NCI-H187 (cell line): ENCODE data around the gene TLL2.

Experiments
- DNase-seq, 2 experiments: peaks; one replicate each; lab custom pipeline; 2025; lab: John Stamatoyannopoulos, UW

The TLL2 gene

DNA sequence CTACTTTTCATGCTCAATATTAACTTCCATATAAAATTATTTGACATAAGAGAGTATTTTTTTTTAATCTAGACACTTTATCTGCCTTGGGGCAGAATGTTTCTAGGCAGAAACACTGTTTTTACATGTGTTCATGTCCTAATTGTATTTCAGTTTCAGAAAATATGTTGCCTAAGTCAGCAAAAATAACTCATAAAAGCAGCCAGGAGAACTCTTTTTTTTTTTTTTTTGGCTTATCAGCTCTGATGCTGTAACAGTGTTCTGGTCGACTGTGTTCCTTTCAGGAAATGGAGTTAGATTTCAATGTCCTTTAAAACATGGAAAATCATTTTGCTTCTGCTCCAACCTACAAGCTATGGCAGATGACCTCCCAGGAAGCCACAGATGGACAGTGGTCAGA lies 91.7 kb downstream of the TLL2 start:
- no peak for DNase-seq

DNA sequence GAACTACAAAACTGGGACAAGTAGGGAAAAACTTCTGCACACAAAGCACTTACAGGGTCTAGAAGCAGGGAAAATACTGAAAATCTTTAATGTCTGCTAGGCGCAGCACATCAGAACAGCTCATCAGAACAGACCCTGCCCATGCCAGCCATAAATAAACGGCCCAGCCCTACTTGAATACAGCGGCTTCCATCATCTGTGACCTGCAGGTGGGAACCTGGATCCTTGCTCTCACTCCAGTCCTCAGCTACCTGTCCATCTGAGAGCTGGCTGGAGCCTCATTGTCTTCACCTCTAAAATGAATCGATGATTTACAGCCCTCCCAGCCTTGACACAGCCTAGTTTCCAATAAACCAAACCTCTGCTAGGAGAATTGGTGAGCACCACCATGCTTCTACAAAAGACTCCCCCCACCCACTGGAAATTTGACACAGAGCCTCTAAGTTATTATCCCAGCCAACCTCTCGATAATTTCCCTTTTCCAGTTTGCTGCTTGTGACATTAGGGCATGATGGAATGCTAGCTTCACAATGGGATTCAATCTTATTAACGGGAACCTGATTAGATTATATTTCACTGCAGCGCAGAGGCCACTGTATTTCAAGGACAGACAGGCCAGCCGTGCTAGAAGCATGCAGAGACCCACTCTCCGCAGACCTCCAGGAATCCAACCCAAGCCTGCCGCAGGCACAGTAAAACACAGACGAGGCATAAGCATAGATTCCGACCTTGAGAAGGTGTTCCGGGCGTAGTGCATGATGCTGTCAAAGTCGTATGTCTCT lies 93.3 kb downstream of the TLL2 start:
- no peak for DNase-seq

DNA sequence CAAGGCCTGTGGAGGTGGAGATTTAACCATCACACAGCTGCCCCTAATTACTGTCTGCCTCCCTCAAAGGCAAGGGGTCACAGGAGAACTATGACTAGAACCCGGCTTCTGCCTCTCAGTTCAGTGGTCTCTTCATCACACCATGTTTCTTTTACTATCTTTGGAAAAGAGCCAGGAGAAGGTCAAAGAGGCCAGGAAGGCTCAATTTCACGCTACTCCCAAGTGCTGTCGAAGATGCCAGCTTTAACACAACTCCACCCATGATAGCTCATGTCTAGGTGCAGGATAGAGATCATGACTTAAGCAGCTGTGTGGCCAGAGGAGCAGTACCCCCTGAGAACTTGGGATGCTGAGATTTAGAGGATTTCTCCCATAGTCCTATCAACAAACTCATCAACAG lies 94.4 kb downstream of the TLL2 start:
- no peak for DNase-seq

DNA sequence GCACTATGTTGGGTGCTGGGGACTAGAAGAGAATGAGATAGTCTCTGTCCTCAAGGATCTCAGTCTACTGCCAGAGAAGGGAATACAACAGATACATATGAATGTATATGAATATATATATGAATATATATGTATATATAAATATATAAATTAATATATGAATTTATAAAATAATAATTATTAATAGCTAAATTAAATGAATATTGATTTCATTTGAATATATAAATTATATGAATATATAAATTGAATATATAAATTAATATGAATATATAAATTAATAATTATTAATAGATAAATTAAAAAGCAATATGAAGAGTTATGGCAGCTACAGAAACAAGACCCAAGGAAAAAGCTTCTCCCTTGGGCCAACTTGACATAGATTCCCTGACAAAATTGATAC lies 95.1 kb downstream of the TLL2 start:
- DNase-seq: no peak

DNA sequence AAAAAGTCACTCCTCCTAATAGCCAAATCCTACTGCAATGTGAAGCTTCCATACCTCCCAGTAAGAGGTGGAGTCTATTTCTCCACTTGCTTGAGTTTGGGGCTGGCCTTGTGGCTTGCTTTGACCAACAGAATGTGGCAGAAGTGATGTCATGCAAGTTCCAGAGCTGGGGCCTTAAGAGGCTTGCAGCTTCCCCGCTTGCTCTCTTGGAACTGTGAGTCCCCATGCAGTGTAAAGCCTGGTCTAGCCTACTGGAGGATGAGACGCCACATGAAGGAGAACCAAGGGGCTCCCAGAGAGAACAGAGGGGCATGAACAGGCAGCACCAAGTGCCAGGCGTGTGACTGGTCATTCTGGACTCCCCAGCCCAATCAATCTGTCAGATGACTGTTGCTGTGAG lies 96.3 kb downstream of the TLL2 start:
- DNase-seq: no peak

DNA sequence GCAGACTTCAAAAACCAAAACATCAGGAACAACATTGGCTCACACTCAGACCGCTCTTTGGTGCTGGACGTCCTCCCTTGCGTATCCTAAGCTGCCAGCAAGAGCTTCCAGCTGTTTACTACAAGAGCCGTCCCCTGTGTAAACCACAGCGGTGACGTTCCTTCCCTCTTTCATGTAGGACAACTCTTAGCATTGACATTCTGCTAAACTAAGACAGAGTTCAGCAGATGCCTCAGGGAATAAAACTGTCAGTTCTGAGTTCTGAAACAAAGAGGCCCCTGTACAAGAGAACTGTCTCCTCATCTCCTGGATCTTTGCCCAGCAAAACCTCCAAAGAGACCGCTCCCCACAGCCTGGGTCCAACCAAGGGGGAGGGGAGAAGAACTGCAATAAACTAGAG lies 97.1 kb downstream of the TLL2 start:
- DNase-seq: no peak

DNA sequence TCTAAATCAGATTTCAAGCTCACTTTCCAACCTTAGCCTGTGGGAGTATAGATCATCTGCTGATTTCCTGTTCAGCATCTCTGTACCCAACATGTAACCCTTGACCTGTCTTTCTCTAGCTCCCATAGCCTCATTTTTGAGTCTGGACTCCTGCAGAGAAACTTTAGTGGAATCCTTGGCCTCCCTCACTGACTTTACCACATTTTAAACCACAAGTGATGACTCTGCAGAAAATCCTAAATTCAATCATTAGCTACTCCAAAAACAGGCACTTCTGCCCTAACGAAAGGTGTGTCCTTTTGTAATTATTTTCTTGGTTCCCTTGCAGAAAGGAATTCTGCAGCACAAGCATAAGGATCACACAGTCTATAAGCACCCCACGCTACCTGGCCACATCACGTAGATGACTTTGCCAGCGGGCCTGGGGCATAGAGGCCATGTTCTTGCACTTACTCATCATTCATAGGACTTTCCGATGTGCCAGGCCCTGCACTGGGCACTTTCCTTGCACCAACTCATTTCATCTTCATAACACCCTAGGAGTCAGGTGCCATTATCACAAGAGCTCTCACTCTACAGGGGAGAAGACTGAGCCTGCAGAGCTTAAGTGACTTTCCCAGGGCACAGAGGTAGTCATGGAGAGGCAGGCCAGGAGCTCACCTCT lies 97.7 kb downstream of the TLL2 start:
- DNase-seq: no peak

DNA sequence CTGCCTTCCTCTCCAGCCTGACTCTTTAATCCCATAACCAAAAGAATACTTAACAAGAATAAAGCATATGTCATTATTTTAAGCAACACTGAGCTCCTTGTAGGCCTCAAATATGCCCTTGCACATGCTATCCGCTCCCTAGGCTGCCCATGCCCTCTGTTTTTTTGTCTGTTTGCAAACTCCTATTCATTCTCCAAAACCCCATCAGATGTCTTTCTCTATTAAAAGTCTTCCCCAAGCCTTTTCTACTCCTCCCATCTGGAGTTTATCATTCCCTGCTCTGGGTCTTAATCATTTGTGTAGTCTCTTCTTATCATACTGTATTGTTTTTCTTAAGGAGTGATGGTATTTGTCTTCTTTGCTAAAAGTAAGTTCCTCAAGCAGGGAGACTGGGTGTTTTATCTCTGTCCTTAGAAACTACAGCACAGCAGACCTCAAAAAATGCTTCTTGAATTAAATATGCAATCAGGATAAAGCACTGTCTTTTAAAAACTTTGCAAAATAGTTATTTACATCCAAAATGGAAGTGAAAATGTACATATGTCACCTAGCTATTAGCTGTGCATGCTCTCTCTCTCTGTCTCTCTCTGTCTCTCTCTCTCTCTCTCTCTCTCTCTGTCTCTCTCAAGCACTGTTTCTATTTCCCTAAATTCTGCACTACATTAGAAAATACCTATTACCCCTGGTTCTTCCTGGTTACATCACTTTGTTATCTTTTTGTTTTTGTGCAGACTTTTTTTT lies 98.4 kb downstream of the TLL2 start:
- DNase-seq: no peak

DNA sequence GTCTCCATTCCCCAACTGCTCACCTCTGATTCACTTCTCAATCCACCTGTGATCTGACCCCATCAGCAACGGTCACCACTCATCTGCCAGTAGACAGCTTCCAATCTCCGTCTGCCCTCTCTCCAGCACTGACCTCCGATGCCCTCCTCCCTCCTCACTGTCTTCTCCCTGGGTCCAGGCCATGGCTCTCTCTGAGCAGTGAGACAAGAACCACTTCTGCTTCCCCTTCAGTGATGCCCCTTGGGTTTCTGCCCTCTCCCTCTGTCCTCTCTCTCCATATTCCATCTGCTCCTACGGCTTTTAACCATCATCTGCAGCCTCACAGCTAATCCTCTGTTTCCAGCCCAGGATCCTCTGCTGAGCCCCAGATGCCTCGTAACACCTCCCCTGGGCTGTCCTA lies 99.4 kb downstream of the TLL2 start:
- DNase-seq: no peak

DNA sequence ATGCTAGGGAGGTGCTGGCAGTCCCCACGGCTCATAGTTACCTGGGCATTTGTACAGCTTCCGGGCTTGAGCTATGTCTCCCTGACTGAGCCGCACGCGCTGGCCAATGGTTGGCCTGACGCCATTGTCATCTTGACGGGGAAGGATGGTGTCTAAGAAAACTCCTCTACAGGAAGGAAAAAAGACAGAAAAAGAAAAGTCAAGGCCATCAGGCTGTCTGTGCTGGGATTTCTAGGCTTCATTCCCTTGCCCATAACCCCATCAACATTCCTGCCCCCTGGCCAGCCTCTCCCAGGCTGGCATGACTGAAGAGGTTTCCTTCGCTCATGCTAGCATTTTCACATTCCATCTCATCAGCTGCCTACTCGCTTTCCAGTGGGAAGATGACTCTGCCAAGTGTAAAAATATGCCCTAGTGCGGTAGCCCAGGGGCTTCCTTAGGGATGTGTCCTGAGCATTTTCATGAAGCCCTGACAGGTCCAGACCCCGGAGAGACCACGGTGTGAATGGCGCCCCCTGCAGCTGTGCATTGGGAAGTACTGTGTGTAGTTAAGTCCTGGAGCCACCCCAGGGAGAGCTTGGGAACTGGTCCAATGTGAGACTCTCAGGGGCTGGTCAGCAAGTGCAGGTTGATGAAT lies 100.5 kb downstream of the TLL2 start:
- DNase-seq: no peak

DNA sequence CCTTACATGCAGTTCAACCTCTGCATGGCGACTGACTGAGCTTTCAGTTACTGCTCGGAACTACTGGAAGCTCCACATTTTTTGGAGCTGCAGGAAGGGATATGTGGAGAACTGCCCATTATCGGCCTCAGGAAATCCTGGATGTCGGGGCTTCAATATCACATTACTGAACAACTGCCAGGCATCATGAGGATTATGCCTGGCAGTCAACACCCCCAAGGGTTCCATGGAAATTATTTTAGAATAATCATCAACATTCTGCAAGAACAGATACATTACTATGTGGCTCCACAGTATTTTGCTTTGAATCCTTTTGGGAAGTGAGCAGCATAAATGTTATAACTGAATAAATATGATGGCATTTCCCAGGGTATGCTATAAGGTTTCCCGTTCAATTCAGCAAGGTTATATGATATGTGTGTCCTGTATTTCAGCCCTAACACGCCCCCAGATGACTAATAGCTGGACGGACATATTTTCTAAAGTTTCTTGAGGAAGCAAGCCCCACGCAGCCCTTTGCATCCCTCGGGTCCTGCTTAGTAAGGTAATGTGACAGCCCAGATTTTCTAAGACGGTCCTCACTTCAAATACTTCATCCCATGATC lies 101.9 kb downstream of the TLL2 start:
- no peak for DNase-seq

DNA sequence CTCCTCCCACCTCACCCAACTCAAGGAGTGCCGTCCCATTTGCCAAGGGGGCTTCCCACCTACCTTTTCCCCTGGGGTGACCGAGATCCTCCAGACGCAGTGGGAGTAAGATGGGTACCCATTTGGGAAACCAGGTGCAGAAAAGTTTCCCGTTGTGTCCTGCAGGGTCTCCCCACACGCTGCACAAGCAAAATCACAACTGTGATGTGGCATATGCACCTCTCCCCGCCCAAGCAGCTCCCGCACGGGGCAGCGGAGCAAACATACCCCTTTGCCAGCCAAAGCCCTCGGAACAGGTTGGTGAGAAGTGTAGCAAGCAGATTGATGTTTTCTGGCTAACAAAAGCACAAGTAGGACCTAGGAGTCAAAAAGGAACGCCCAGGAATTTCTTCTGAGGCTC lies 103.4 kb downstream of the TLL2 start:
- DNase-seq: no peak

DNA sequence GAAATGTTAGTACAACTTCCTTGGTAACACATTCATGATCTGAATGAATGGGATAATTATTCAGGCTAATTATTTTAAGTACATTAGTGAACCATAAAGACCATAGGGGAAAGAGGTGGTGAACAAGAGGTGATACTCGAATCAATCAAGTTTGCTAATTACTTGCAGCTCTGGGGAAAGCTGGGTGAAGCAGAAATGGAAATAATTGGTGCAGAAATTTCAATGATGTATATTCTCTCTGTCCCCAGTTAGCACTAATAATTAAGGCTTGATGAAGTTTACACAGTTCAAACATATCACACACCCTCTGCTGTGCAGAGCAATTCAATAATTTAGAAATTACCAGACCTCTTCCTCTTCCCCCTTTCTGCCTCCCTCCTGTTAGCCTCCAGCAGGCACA lies 105.5 kb downstream of the TLL2 start:
- DNase-seq: no peak

DNA sequence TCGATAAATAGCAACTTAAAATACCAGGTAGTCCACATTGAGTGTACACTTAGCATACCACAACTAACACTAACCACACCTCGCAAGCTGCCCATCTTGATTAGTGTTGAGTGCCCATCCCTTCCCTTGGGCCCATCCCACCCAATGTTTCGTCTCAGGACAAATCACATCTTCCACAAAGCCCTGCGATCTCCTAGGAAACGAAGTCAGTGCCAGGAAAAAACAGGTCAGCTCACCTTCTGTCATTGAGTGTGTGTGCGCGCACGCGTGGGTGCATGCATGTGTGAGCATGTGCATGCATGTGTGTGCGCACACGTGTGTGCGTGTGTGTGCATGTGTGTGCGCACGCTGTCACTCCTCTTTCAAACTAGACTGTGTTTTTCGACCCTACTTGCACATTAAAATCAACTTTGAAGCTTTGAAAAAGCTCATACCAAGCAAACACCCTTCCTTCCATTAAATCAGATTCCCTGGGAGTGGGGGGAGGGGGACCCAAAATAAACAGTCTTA lies 106.1 kb downstream of the TLL2 start:
- DNase-seq: no peak

DNA sequence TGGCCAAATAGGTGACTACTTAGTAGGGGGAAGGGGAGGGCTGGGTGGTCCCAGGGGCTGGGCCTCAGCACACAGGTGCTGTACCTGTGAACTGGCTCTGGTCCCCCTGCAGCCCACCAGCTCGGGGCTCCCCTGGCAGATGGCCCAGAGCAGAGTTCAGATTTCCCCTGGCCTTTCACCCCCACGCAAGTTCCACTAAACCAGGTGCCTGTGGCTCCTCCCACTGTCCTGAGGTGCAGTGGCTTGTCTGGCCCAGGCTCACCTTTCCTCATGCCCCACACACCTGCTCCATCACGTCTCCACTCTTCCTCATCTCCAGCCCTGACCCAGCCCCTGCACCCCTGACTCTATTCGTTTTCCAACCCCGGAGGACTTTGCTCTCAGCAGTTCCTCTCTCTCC lies 107.6 kb downstream of the TLL2 start:
- DNase-seq: no peak

DNA sequence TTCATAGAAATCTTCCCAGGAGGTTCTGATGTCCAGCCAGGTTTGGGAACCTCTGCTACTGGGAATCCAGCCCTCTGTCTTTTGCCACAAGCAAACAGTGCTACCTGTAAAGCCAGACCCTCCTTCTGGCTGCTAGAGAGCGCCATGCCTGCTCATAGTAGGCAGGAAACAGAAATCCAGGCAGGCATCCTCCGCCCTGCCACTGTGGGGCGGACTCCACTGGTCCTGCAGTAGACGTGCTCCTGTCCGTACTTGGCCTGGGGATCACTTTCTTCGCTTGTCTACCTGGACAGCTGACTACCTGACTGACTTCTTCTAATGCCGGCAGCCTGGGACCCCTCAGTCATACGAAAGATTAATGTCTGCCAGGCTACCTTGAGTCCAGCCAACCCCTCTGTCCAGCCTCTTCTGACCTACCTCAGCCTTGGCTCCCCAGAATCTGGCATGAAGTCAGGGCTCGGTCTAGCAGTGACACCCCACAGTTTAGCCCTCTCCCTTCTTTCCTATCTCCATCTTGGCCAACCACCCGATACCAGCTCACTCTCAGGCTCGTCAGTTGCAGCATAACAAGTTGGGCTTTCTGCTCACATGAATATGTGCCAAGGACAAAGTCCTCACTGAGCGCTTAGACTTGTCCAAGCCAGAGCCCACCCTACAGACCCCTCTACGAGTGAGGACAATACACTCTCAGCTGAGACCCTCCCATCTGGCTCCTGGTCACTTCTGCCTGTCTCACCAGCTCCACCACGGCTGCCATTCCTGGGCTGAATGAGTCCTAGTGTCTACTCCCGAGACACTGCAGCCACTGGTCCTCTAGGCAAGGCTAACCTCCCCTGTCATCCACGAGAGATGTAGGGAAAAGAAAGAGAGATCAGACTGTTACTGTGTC lies 111.1 kb downstream of the TLL2 start:
- no peak for DNase-seq

DNA sequence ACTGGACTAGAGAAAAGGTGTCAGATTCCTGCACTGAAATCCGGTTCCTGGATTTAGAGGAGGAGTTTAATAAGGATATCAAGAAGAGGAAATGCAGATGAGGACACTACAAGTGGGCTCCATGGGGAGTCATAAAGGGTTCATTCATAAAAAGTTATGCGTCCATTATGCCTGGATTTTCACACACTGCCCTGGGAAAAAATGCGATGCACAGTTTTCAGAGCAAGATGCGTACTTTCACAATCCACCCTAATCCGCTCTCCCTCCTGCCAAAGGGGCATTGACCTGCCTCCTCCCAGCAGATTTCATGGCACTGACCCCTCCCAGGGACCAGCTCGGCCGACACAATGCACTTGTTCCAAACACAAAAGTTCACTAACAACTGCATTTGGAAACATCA lies 112.7 kb downstream of the TLL2 start:
- DNase-seq: no peak

DNA sequence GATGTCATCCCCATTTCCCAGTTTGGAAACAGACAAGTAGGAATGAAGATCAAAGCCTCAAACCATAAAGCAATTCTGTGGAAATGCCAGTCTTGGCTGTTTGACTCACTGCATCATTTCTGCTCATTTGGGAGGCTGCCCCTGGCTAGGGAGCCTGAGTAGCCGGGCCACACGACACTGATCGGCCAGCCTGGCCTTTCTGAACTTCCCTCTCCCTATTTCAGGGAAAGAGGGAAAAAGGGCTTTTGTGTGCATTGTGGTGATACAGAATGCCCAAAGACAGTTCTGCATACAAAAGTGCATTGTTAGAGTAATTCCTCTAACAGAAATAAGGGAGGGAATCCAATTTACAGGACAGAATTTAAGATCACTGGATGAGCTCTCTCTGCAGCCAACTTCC lies 113.3 kb downstream of the TLL2 start:
- no peak for DNase-seq

DNA sequence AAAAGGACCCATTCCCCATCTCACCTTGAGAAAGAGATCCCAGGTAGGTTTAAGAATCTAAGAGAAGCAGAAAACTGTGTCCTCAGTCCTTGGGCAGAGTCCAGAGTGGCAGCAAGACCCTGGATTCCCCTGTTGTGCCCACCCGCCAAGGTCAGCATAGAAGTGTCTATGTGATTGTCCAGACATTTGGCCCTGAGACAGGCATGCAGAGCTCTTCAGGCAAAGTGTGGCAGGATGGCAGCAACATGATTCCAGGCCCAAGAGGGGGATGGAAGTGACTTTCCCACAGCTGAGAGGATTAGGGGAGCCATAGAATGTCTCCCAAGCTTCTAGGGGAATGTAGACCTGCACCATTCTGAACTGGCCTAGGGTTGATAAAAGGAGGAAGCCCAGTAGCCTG lies 115.8 kb downstream of the TLL2 start:
- no peak for DNase-seq

DNA sequence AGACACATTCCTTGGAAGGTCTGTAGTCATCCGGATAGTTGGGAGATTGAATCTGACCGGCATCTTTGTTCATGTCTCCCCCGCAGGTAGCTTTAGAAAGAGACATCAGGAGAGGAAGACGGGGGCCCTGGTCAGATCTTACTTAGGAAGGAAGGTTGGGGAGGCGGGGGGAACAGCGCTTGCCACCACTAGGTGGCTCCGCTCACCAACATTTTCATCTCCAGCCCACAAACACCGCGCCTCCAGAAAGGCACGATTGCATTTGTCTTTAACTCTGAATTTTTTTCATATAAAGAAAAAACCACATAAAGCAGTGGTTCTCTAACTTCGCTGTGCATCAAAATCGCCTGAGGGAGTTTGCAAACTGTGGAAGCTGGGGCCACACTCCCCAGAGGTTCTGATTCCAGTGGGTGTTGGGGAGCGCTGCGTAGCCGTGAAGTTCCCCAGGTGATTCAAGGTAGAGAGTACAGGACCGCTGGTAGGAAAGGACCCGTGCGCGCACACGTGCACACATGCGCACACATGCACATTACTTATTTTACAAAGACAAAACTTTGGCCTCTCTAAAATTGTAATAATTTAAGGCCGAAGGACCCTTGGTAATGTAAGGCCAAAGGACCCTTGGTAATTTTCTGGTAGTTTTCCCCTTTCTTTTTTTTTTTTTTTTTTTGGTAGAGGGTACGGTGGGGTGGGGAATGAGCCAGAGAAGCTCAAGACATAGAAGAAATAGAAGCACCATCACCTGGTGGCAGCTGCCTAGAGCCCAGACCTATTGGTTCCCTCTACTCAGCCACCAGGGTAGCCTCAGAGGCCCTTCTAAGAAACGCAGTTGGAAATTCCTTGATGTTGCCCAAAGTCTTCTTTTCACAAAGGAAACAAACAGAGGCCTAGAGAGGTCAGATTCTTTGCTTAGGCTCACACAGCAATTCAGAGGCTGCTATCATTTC lies 117.5 kb downstream of the TLL2 start:
- DNase-seq: no peak
